SW480 (cell line): ENCODE results near the gene LCN15.
"Not testable (repeated sequence)": the region's sequence is repeated elsewhere in the genome, so short reads cannot be mapped to it uniquely, and the experiment has no call there.

ENCODE experiments used
- DNase-seq: peaks from one replicate; pipeline ENCODE4 v3.0.0-alpha.2; 2016; ENCODE audit warnings: low spot score

LCN15 gene

GRCh38 chr9:136794281-136794999 is 30.1 kb upstream of the LCN15 start:
- DNase-seq, result no peak

- no peak for DNase-seq
Measured at GRCh38 chr9:136793086-136793946, 29.0 kb upstream of the LCN15 start.

GRCh38 chr9:136792321-136793085 is 28.2 kb upstream of the LCN15 start:
- no peak for DNase-seq

- peak; percentile 84 for DNase-seq
Measured at GRCh38 chr9:136791516-136792276, 27.4 kb upstream of the LCN15 start.

- DNase-seq, result peak; percentile 99
Measured at GRCh38 chr9:136790640-136791515, 26.6 kb upstream of the LCN15 start, which contains the start of gene TMEM141. Gene TMEM141 (plus strand): TSS chr9:136791344. CDS start chr9:136791371, 27 bp downstream.

- DNase-seq, result no peak
Measured at GRCh38 chr9:136789523-136789937, 25.2 kb upstream of the LCN15 start.

- not testable (repeated sequence) for DNase-seq
Measured at GRCh38 chr9:136788644-136789522, 24.6 kb upstream of the LCN15 start.

GRCh38 chr9:136787690-136788400 is 23.5 kb upstream of the LCN15 start:
- DNase-seq, result peak; percentile 63

- DNase-seq, result not testable (repeated sequence)
Measured at GRCh38 chr9:136786983-136787382, 22.7 kb upstream of the LCN15 start.

GRCh38 chr9:136786451-136786850 is 22.1 kb upstream of the LCN15 start:
- no peak for DNase-seq

- DNase-seq, result not testable (repeated sequence)
Measured at GRCh38 chr9:136785565-136786355, 21.4 kb upstream of the LCN15 start.

GRCh38 chr9:136784997-136785361 is 20.7 kb upstream of the LCN15 start:
- no peak for DNase-seq

GRCh38 chr9:136784249-136784996 is 20.1 kb upstream of the LCN15 start:
- DNase-seq, result no peak

GRCh38 chr9:136782452-136782851 is 18.1 kb upstream of the LCN15 start:
- no peak for DNase-seq

GRCh38 chr9:136779808-136780207 is 15.5 kb upstream of the LCN15 start:
- DNase-seq, result no peak

- DNase-seq, result no peak
Measured at GRCh38 chr9:136777359-136777758, 13.0 kb upstream of the LCN15 start.

- DNase-seq, result no peak
Measured at GRCh38 chr9:136776947-136777346, 12.6 kb upstream of the LCN15 start.
